Left lung (tissue), 10 donors: ENCODE results near the gene CCDC178. TPM values are rescaled to one million over a fixed set of nuclear protein-coding genes. Genes with fewer than 3 reads are reported as not detected.
"Not testable (repeated sequence)": the region's sequence is repeated elsewhere in the genome, so short reads cannot be mapped to it uniquely, and the experiment has no call there.

Source experiments
- ATAC-seq: fragments of 200-7000 bp; cut with Tn5 transposase; one replicate; pipeline ENCODE4 v1.9.1; 2020; ENCODE audit warnings: moderate library complexity
- DNase-seq, 4 donors: peaks; one replicate each; pipeline ENCODE4 v3.0.0-alpha.2; 2013 to 2020
- H3K27ac ChIP-seq, 2 donors: fragments of 200-600 bp; sonication (generic) in 1 of 2; one replicate each; pipeline versions ENCODE4 v1.5.0 to v1.8.0; 2020 to 2021
- H3K27me3 ChIP-seq, 2 donors: fragments of 200-600 bp; sonication (generic) in 1 of 2; one replicate each; pipeline versions ENCODE4 v1.5.0 to v1.8.0; 2020 to 2021
- H3K36me3 ChIP-seq, 2 donors: fragments of 200-600 bp; sonication (generic) in 1 of 2; one replicate each; pipeline versions ENCODE4 v1.5.0 to v1.8.0; 2020 to 2021
- H3K4me1 ChIP-seq, 2 donors: fragments of 200-600 bp; one replicate each; pipeline ENCODE4 v1.8.0; 2021
- H3K4me3 ChIP-seq, 2 donors: fragments of 200-600 bp; sonication (generic) in 1 of 2; one replicate each; pipeline versions ENCODE4 v1.5.0 to v1.8.0; 2020 to 2021; ENCODE audit warnings: mild to moderate bottlenecking in 1 of 2
- H3K9me3 ChIP-seq, 2 donors: fragments of 200-600 bp; sonication (generic) in 1 of 2; one replicate each; pipeline versions ENCODE4 v1.5.0 to v1.8.0; 2020 to 2021
- intact Hi-C, 2 donors: fragments of 100-400 bp; cut with DNase I; formaldehyde crosslinking; loops; one replicate each; pipeline versions ENCODE4 v1.11.2 to v1.14.2; 2022
- polyA plus RNA-seq, 6 donors: library from polyadenylated mRNA; unstranded; fragments of 120-200 nt; gene quantifications; one replicate each; pipeline ENCODE4 v1.2.1, GENCODE V29; 2013; ENCODE audit not compliant: insufficient read length in 6 of 6
- total RNA-seq, 2 donors: library from RNA; stranded (reverse); fragmentation: NEBNext Ultra II Directional; extraction: Animal tissue kit (Norgen Biotek cat#: 25700); gene quantifications; one replicate each; pipeline ENCODE4 v1.2.1, GENCODE V29; 2021
- TF ChIP-seq, protein P1 (sequence below), 2 donors: fragments of 200-600 bp; sonication (generic) in 1 of 2; IDR thresholded peaks; one replicate each; pipeline versions ENCODE4 v1.5.0 to v1.8.0; 2021; ENCODE audit warnings: antibody characterized with exemption in 2 of 2
- donor health status: DM: no; HTN: yes; CAD: no.
- donor health status: DM: no; HTN: no; CAD: no.

The CCDC178 gene
- total and polyA plus RNA-seq, 8 donors: 0.73 to 2.9 (median 2.2) TPM; not detected in 1

DNA sequence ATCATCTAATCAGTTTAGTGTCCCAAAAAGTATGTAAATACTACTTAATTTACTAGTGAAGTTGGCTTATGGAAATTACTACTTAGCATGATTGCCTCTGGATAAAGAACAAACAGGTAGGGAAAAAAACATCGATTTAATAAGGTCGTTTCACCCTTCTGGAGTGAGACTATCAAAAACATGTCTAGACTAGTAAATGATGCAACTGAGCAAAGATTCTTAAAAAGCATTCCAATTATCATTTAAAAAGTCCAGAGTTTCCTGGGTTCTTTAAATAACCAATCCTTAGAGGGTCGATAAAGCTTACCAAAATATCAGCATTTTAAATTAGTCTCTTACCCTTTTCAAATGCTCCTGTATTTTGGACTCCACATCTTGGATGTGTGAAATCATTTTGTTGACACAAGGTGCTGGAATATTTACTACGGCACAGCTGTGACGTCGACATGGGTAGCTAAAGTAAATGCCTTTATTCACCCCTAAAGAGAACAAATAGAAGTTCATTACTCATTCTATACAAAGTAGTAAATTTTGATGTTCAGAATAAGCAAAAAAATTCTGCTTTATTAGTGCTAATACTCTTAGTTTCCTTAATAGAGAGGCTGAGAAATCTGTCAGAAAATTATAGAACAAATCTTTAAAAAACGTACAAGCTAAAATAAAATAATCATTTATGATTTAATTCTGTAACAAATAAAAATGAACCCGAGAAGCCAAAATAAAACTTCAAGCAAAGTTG, 70.6 kb downstream of the CCDC178 start:
- no peaks in the 10 kb centered on the region for H3K27me3 ChIP-seq
- no peak for ATAC-seq
- no peaks in the 10 kb centered on the region for H3K36me3 ChIP-seq
- DNase-seq: no peak
- intact Hi-C loops: no loop called here
- H3K4me3 ChIP-seq: no peak overlapping the region
- TF ChIP-seq, protein P1, sequence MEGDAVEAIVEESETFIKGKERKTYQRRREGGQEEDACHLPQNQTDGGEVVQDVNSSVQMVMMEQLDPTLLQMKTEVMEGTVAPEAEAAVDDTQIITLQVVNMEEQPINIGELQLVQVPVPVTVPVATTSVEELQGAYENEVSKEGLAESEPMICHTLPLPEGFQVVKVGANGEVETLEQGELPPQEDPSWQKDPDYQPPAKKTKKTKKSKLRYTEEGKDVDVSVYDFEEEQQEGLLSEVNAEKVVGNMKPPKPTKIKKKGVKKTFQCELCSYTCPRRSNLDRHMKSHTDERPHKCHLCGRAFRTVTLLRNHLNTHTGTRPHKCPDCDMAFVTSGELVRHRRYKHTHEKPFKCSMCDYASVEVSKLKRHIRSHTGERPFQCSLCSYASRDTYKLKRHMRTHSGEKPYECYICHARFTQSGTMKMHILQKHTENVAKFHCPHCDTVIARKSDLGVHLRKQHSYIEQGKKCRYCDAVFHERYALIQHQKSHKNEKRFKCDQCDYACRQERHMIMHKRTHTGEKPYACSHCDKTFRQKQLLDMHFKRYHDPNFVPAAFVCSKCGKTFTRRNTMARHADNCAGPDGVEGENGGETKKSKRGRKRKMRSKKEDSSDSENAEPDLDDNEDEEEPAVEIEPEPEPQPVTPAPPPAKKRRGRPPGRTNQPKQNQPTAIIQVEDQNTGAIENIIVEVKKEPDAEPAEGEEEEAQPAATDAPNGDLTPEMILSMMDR (IDR thresholded peaks at IDR 0.05): no peak
- no peaks in the 10 kb centered on the region for H3K4me1 ChIP-seq
- H3K9me3 ChIP-seq: no peaks in the 10 kb centered on the region
- no peak overlapping the region for H3K27ac ChIP-seq

DNA sequence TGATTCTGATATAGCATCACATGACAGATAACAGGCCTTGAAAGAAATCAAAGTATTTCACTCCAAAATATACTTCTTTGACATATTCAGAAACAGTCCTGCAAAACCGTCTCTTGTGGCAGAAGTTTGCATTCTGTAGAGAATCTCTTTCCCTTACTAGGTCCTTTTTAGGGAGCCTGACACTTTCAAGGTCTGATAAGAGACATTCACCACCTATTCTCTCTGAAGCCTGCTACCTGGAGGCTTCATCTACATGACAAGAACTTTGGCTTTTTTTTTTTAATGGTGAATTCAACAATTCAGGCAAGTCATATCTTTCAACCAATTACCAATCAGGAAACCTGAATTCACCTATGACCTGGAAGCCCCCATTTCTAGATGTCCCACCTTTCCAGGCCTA, 83.8 kb downstream of the CCDC178 start:
- no peak for ATAC-seq
- Histone ChIP-seq H3K4me1 (no peaks in the 10 kb centered on the region), H3K9me3 (peaks cover 0 to 9% of the 10 kb centered on the region in 2 donors), H3K4me3 (no peak overlapping the region), H3K36me3 (no peaks in the 10 kb centered on the region), H3K27ac (no peak overlapping the region), H3K27me3 (no peaks in the 10 kb centered on the region)
- TF ChIP-seq, protein P1 (IDR thresholded peaks at IDR 0.05): no peak
- no peak for DNase-seq
- intact Hi-C loops: no loop called here

- TF ChIP-seq, protein P1 (IDR thresholded peaks at IDR 0.05): no peak
- no peak overlapping the region for H3K27ac ChIP-seq
- no peak overlapping the region for H3K4me3 ChIP-seq
- no peaks in the 10 kb centered on the region for H3K27me3 ChIP-seq
- DNase-seq (no peak), ATAC-seq (no peak)
- H3K9me3 ChIP-seq: peaks cover 0 to 9% of the 10 kb centered on the region in 2 donors
- no peaks in the 10 kb centered on the region for H3K4me1 ChIP-seq
- H3K36me3 ChIP-seq: no peaks in the 10 kb centered on the region
- intact Hi-C loops: no loop called here
Observed at GRCh38 chr18:33355756-33356155, 84.8 kb downstream of the CCDC178 start.

- no peaks in the 10 kb centered on the region for H3K4me1 ChIP-seq
- H3K36me3 ChIP-seq: no peaks in the 10 kb centered on the region
- intact Hi-C loops: no loop called here
- TF ChIP-seq, protein P1 (IDR thresholded peaks at IDR 0.05): no peak
- H3K9me3 ChIP-seq: peaks cover 0 to 9% of the 10 kb centered on the region in 2 donors
- DNase-seq (no peak), ATAC-seq (no peak)
- H3K27me3 ChIP-seq: no peaks in the 10 kb centered on the region
- no peak overlapping the region for H3K27ac ChIP-seq
- H3K4me3 ChIP-seq: no peak overlapping the region
Observed at GRCh38 chr18:33355263-33355662, 85.3 kb downstream of the CCDC178 start.

- H3K27me3 ChIP-seq: no peaks in the 10 kb centered on the region
- no peak for ATAC-seq
- TF ChIP-seq, protein P1 (IDR thresholded peaks at IDR 0.05): no peak
- H3K4me1 ChIP-seq: no peaks in the 10 kb centered on the region
- H3K36me3 ChIP-seq: no peaks in the 10 kb centered on the region
- no peak for DNase-seq
- intact Hi-C loops: no loop called here
- no peak overlapping the region for H3K27ac ChIP-seq
- H3K4me3 ChIP-seq: no peak overlapping the region
- H3K9me3 ChIP-seq: peaks cover 0 to 7% of the 10 kb centered on the region in 2 donors
Observed at GRCh38 chr18:33350256-33350655, 90.3 kb downstream of the CCDC178 start.

DNA sequence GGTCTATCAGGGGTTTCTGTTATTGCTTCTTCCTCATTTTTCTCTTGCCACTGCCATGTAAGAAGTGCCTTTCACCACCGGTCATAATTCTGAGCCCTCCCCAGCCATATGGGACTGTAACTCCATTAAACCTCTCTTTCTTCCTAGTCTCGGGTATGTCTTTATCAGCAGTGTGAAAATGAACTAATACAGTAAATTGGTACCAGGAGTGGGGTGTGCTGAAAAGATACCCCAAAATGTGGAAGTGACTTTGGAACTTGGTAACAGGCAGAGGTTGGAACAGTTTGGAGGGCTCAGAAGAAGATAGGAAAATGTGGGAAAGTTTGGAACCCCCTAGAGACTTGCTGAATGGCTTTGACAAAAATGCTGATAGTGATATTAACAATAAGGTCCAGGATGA, 100.8 kb downstream of the CCDC178 start:
- H3K27me3 ChIP-seq, H3K27ac ChIP-seq, DNase-seq, ATAC-seq, H3K4me1 ChIP-seq, intact Hi-C loops, H3K36me3 ChIP-seq, H3K4me3 ChIP-seq: not testable (repeated sequence)
- peaks cover 0 to 41% of the 10 kb centered on the region in 2 donors for H3K9me3 ChIP-seq
